Measurements from ENCODE around the gene PCDHGA8.
"Not testable (repeated sequence)": the region's sequence is repeated elsewhere in the genome, so short reads cannot be mapped to it uniquely, and the experiment has no call there.

Gene PCDHGA8

GRCh38 chr5:141388661-141389060 is 3.8 kb upstream of the PCDHGA8 start:
- H3K4me3 ChIP-seq: no peak overlapping the region
- peak; percentile 93 for TF ChIP-seq Cebpa-rat (IDR thresholded peaks at IDR 0.05)
- H3K9me3 ChIP-seq: peaks cover 50% of the 10 kb centered on the region
- H3K27ac ChIP-seq: no peak overlapping the region
- no peak overlapping the region for H3K4me2 ChIP-seq
- H3K27me3 ChIP-seq: no peaks in the 10 kb centered on the region
- H3K36me3 ChIP-seq: no peaks in the 10 kb centered on the region
- no peak overlapping the region for H3K9ac ChIP-seq
- H4K20me1 ChIP-seq: no peaks in the 10 kb centered on the region
- H3K4me1 ChIP-seq: no peaks in the 10 kb centered on the region

GRCh38 chr5:141389153-141390042 is 3.0 kb upstream of the PCDHGA8 start:
- no peak overlapping the region for H3K4me3 ChIP-seq
- H4K20me1 ChIP-seq: no peaks in the 10 kb centered on the region
- H3K9ac ChIP-seq: no peak overlapping the region
- H3K27me3 ChIP-seq: no peaks in the 10 kb centered on the region
- H3K9me3 ChIP-seq: peaks cover 50% of the 10 kb centered on the region
- no peaks in the 10 kb centered on the region for H3K4me1 ChIP-seq
- no peak overlapping the region for H3K27ac ChIP-seq
- no peak for TF ChIP-seq Cebpa-rat (IDR thresholded peaks at IDR 0.05)
- no peaks in the 10 kb centered on the region for H3K36me3 ChIP-seq
- H3K4me2 ChIP-seq: no peak overlapping the region

- no peaks in the 10 kb centered on the region for H4K20me1 ChIP-seq
- H3K4me3 ChIP-seq: no peak overlapping the region
- no peaks in the 10 kb centered on the region for H3K27me3 ChIP-seq
- H3K36me3 ChIP-seq: no peaks in the 10 kb centered on the region
- no peak overlapping the region for H3K4me2 ChIP-seq
- H3K9me3 ChIP-seq: peaks cover 52% of the 10 kb centered on the region
- no peak overlapping the region for H3K27ac ChIP-seq
- no peaks in the 10 kb centered on the region for H3K4me1 ChIP-seq
- no peak for TF ChIP-seq Cebpa-rat (IDR thresholded peaks at IDR 0.05)
- no peak overlapping the region for H3K9ac ChIP-seq
These were observed 834 bp downstream of the PCDHGA8 start for GRCh38 chr5:141393267-141393666.

- H4K20me1 ChIP-seq, H3K4me3 ChIP-seq, H3K9ac ChIP-seq, H3K27ac ChIP-seq, H3K4me2 ChIP-seq, H3K27me3 ChIP-seq, H3K36me3 ChIP-seq, H3K4me1 ChIP-seq: not testable (repeated sequence)
- H3K9me3 ChIP-seq: peaks cover 52% of the 10 kb centered on the region
These were observed 2.2 kb downstream of the PCDHGA8 start for GRCh38 chr5:141394401-141395187.

GRCh38 chr5:141397756-141398551 is 5.5 kb downstream of the PCDHGA8 start, which contains the start of gene PCDHGB5:
PCDHGB5 (plus strand) TSS chr5:141397947; CDS start chr5:141398128, 181 bp downstream.
- not testable (repeated sequence) for H3K36me3 ChIP-seq, H4K20me1 ChIP-seq, H3K27me3 ChIP-seq, H3K9ac ChIP-seq, H3K4me2 ChIP-seq, H3K27ac ChIP-seq, H3K4me3 ChIP-seq, H3K4me1 ChIP-seq
- H3K9me3 ChIP-seq: peaks cover 58% of the 10 kb centered on the region

- H3K27ac ChIP-seq: no peak overlapping the region
- no peak overlapping the region for H3K9ac ChIP-seq
- H3K9me3 ChIP-seq: peaks cover 58% of the 10 kb centered on the region
- no peak overlapping the region for H3K4me3 ChIP-seq
- no peak for TF ChIP-seq Cebpa-rat (IDR thresholded peaks at IDR 0.05)
- H3K4me2 ChIP-seq: no peak overlapping the region
- H3K27me3 ChIP-seq: no peaks in the 10 kb centered on the region
- H4K20me1 ChIP-seq: no peaks in the 10 kb centered on the region
- H3K4me1 ChIP-seq: no peaks in the 10 kb centered on the region
- no peaks in the 10 kb centered on the region for H3K36me3 ChIP-seq
These were observed 6.2 kb downstream of the PCDHGA8 start for GRCh38 chr5:141398608-141399007.

GRCh38 chr5:141399555-141400258 is 7.3 kb downstream of the PCDHGA8 start:
- H3K27ac ChIP-seq: no peak overlapping the region
- H3K9me3 ChIP-seq: peaks cover 47% of the 10 kb centered on the region
- H3K36me3 ChIP-seq: no peaks in the 10 kb centered on the region
- no peak overlapping the region for H3K4me2 ChIP-seq
- no peak overlapping the region for H3K4me3 ChIP-seq
- TF ChIP-seq Cebpa-rat (IDR thresholded peaks at IDR 0.05): no peak
- no peaks in the 10 kb centered on the region for H3K27me3 ChIP-seq
- H4K20me1 ChIP-seq: no peaks in the 10 kb centered on the region
- H3K9ac ChIP-seq: no peak overlapping the region
- H3K4me1 ChIP-seq: no peaks in the 10 kb centered on the region

- H3K9ac ChIP-seq: no peak within 1 kb of the TSS
- peaks cover 44% of the 10 kb centered on the region for H3K9me3 ChIP-seq
- H3K36me3 ChIP-seq: no peaks in the 10 kb centered on the region
- H3K4me2 ChIP-seq: no peak within 1 kb of the TSS
- no peak within 1 kb of the TSS for H3K4me3 ChIP-seq
- no peaks in the 10 kb centered on the region for H3K27me3 ChIP-seq
- no peak within 1 kb of the TSS for H3K27ac ChIP-seq
- no peaks in the 10 kb centered on the region for H4K20me1 ChIP-seq
- TF ChIP-seq Cebpa-rat (IDR thresholded peaks at IDR 0.05): no peak
- H3K4me1 ChIP-seq: no peaks in the 10 kb centered on the region
These were observed 10.3 kb downstream of the PCDHGA8 start, which contains the start of gene PCDHGA9 for GRCh38 chr5:141402553-141403243. PCDHGA9 (plus strand) TSS chr5:141402778; CDS start chr5:141402953, 175 bp downstream.

- Histone ChIP-seq H3K4me1 (no peaks in the 10 kb centered on the region), H3K27me3 (no peaks in the 10 kb centered on the region), H3K27ac (no peak overlapping the region), H3K9ac (no peak overlapping the region), H3K9me3 (peaks cover 48% of the 10 kb centered on the region), H4K20me1 (no peaks in the 10 kb centered on the region), H3K4me3 (no peak overlapping the region), H3K4me2 (no peak overlapping the region), H3K36me3 (no peaks in the 10 kb centered on the region)
- no peak for TF ChIP-seq Cebpa-rat (IDR thresholded peaks at IDR 0.05)
These were observed 11.0 kb downstream of the PCDHGA8 start for GRCh38 chr5:141403387-141403786.

GRCh38 chr5:141407790-141408505 is 15.5 kb downstream of the PCDHGA8 start, which contains the start of gene PCDHGB6:
PCDHGB6 (plus strand) TSS chr5:141408021; CDS start chr5:141408203, 182 bp downstream.
- H3K27me3 ChIP-seq, H3K4me3 ChIP-seq, H3K9ac ChIP-seq, H3K27ac ChIP-seq, H3K4me2 ChIP-seq, H3K36me3 ChIP-seq, H3K4me1 ChIP-seq, H4K20me1 ChIP-seq: not testable (repeated sequence)
- peaks cover 40% of the 10 kb centered on the region for H3K9me3 ChIP-seq
